ENCODE data around the gene POLD2.
A peak's percentile ranks its signal among the peaks of the same experiment; 100 is the strongest.
"Not testable (repeated sequence)": the region's sequence is repeated elsewhere in the genome, so short reads cannot be mapped to it uniquely, and the experiment has no call there.

Gene POLD2

GRCh38 chr7:44123190-44124003 is at the start of gene POLD2:
POLD2 (minus strand) TSS chr7:44123548; CDS start chr7:44122053, 1,495 bp downstream.
- peak; percentile 78 to 90 for DNase-seq

DNA sequence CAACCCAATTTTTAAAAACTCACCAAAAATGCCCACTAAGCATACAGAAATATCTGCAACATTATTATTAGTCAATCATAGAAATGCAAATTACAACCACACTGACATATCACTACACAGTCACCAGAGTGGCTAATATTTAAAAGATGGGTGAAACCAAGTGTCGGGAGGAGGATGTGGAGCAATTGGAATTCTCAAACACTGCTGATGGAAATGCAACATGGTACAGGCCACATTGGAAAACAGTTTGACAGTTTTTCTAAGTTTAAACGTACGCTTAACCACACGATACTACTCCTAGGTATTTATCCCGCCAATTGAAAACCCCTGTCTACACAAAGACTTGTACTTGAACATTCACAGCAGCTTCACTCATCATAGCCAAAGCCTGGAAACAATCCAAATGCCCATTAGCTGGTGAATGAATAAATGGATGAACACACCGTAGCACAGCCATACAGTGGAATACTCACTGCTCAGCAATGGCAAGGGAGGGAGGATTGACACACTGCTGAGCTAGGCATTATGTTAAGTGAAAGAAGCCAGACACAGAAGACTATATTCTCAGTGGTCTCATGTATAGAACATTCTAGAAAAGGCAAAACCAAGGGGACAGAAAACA is 49.6 kb upstream of the POLD2 start:
- DNase-seq, result no peak

- DNase-seq, result no peak
These were observed 49.0 kb upstream of the POLD2 start for GRCh38 chr7:44172352-44172751.

DNA sequence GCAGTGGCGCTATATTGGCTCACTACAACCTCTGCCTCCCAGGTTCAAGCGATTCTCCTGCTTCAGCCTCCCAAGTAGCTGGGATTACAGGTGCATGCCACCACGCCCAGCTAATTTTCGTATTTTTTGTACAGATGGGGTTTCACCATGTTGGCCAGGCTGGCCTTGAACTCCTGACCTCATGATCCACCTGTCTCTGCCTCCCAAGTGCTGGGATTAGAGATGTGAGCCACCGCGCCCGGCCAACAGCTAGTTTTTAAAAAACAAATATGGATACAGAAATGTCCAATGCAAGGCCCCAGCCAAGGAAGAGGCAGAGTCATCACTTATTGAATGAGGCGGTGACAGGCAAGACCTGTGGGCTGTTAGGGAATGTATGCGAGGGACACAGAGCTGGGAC is 48.6 kb upstream of the POLD2 start:
- DNase-seq, result not testable (repeated sequence)

GRCh38 chr7:44167920-44168319 is 44.6 kb upstream of the POLD2 start:
- DNase-seq, result no peak

DNA sequence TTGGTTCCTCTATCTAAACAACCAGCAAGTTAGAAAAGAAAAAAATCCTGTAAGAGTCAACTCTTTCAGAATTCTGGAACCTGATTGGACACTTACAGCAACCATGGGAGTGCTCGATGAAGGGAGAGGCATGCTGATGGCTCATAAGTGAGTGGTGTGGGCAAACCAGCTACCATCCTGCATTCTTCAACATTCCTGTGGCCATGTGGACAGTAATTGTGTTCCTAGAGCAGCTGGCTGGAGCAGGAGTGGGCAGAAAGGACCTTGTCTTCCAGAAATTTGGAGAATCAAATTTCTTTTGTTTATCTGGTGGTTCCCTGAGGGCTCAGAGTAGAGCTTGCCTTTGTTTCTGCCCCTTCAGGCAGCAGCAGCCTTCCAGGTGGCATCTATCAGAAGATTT is 40.2 kb upstream of the POLD2 start:
- no peak for DNase-seq

DNA sequence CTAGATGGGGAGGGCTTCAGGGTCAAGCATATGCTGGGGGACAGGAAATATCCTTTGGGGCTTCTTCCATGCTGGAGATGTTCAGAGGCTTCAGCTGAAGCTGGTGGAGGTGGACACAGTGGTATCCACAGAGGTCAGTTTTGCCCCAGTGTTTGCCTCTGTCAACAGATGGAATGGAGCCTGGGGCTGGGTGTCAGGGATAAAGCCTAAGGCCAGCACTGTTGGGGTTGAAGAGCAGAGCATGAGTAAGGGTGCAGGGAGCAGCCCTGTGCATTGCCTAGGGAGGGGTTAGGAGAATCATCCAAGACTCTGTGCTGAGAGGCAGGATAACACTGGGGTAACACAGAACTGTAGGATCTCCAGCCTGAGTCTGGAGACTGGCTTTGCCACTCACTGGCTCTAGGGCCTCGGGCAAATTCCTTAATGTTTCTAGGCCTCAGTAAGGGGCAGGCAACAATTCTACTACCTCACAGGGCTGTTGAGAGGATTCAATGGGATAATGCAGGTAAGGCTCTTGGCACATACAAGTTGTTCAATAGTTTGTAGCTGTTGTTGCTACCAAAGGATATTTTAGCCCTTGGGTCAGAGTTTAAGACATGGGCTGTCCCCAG is 39.5 kb upstream of the POLD2 start:
- no peak for DNase-seq

GRCh38 chr7:44162179-44162578 is 38.8 kb upstream of the POLD2 start:
- DNase-seq, result no peak

GRCh38 chr7:44161371-44161770 is 38.0 kb upstream of the POLD2 start:
- DNase-seq, result no peak

GRCh38 chr7:44159824-44160630 is 36.7 kb upstream of the POLD2 start:
- DNase-seq, result peak; percentile 25 to 59

- no peak for DNase-seq
These were observed 35.7 kb upstream of the POLD2 start for GRCh38 chr7:44158873-44159631.

DNA sequence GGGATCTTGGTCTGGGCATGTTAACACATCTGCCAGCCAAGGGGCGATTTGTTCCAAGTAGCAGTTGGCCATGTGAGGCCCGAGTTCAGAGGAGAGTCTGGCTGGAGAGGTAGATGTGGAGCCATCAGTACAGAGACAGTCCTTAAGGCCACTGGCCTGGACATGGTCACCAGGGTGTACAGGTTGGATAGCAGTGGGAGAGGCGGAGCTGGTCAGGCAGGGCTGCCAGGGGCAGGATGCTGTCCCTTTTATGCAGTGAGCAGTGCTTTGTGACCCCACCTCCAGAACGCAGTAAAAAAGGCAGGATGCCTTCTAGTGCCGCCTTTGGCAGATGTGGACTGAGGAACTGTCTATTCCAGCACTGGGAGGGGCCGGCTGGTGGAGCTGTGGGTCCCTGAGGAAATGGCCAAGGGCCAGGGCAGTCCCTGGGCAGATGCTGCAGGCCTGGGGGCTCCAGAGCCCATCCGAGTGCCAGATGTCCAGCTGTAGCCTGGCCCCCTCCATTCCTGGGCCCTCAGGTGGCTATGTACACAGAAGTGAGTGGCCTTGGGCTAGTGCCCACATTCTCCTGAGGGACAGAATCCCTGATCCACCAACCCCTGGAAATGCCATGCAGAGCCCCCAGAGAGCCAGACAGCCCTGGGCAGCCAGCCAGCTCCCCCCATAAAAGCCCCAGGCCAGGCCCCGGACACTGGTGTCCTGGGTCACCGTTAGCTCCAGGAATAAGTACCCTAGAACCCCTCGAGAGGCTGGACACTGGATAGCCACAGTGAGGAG is 34.9 kb upstream of the POLD2 start:
- DNase-seq, result no peak

DNA sequence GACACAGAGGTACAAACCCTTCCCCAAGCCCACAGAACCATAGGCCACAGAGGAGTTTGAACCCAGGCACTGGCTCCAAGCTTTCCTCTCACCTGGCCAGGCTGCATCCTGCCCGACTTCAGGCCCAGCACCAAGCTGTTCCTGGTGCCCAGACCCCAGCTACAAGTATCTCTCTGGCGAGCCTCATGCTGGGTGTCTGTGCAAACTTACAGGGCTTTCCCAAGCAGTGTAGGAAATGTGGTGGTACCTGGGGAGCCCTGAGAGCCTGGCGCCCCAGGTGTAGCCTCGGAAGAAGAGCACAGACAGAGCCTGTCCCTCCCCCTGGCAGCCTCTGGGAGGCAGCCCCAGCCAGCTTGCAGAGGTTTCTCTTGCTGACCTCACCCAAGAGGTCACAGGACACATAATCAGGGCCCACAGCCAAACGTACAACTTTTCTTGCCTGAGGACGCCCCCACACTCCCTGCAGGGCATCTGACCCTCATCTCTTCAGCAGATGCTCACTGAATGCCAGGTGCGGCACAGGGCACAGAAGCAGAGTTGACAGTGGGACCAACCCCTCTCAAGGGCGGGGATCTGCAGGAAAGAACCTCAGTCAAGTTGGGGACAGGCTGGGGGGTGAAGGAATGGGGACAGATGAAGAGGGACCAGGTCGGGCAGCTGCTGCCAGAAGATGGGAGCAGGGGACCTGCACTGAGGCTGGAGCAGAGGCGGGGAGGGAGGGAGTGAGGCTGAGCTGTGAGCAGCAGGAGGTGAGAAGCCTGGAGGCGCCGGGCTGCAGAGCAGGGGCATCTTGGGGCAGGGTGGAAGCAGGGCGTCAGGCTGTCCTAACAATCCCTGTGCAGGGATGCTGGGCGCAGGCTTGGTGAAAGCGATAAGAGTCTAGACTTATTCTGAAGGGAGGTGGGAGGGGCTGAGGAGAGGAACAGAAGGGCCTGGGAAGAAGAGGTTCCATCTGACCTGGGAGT is 34.0 kb upstream of the POLD2 start:
- no peak for DNase-seq

DNA sequence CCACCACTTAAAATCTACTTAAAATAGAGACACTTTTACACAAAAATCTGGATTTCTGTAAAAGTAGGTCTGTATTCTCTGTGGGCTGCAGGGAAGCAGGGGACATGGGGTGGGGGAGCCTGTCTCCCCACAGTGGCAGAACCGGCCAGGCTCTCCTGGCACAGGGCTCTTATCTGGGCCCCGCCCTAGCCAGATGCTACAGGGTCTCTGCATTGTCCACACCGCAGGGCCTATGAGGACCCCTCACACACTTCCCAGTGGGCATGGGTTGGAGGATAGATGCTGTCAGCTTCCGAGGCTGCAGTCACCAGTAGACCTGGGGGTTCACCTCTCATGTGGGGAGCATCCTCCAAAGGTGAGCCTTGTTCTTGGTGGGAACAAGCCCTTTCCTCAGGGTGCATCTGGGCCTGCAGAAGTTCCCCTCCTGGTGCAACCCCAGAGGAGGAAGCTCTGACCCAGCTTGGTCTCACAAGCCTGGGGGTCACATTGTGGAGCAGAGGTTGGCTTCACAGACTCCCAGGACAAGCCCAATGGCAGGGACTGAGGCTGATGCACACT is 33.2 kb upstream of the POLD2 start:
- DNase-seq, result no peak

GRCh38 chr7:44155191-44156185 is 32.1 kb upstream of the POLD2 start:
- DNase-seq, result peak; percentile 43 to 81

DNA sequence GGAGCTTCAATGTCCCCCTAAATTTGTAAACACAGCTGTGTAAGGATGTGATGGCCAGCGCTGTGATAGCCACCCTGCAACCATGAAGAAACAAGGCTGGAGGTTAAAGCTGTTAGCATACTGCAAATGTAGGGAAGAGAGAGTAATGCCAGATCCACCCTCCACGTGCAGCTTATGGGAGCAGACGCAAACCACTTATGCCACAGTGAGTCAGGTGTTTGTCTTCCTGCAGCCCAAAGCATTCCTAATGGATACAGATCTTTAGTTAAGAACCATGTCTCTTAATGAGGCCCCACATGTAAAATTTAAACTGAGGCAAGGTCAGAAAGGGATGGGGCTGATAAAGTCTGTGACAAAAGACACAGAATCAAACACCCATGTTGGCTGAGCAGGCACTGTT is 31.4 kb upstream of the POLD2 start:
- DNase-seq, result peak in 1 of 2 experiments; percentile 40

GRCh38 chr7:44153948-44154335 is 30.6 kb upstream of the POLD2 start:
- no peak for DNase-seq

All from cerebellar nuclear complex (tissue), 1 donor.